Spleen (tissue), 7 donors: ENCODE results near the gene SUSD3.

Experiments
- CTCF ChIP-seq, 11 experiments: fragments of 200-600 bp in 7 of 11; fragments of 450-650 bp in 4 of 11; sonication (generic) in 4 of 11; IDR thresholded peaks in 8 of 11; conservative IDR thresholded peaks in 3 of 11; 1 replicate in 7 of 11; 2 replicates in 4 of 11; pipeline versions ENCODE4 v1.4.0 to v1.8.0; 2016 to 2021; ENCODE audit warnings: antibody characterized with exemption in 11 of 11, inconsistent platforms in 4 of 11, mild to moderate bottlenecking in 1 of 11
- POLR2A ChIP-seq, 3 donors: fragments of 450-650 bp; IDR thresholded peaks; one replicate each; pipeline ENCODE4 v1.5.1; 2017; ENCODE audit warnings: antibody characterized with exemption in 3 of 3, mild to moderate bottlenecking in 1 of 3
- POLR2AphosphoS5 ChIP-seq, 3 donors: sonication (generic); formaldehyde crosslinking; IDR thresholded peaks; one replicate each; pipeline ENCODE4 v1.5.1; 2017; ENCODE audit warnings: antibody characterized with exemption in 3 of 3
- donor health status: DM: no; HTN: no; CAD: no; lungs with moderate emphysema.
- donor health status: DM: no; HTN: no; CAD: no.
- donor health status: DM: no; HTN: no; CAD: no.

GRCh38 chr9:93133681-93134014, 75.1 kb downstream of the SUSD3 start:
- TF ChIP-seq CTCF (IDR thresholded peaks at IDR 0.05 in 8 of 11, conservative IDR thresholded peaks at IDR 0.05 in 3 of 11) (no peak), POLR2AphosphoS5 (IDR thresholded peaks at IDR 0.05) (peak; percentile 74 to 87 (median 85)), POLR2A (IDR thresholded peaks at IDR 0.05) (peak in 1 of 3 donors; percentile 25)
